H54 (cell line): ENCODE results near the gene PREPL.
"Not testable (repeated sequence)": the region's sequence is repeated elsewhere in the genome, so short reads cannot be mapped to it uniquely, and the experiment has no call there.

ENCODE experiments used
- DNase-seq: peaks from one replicate; pipeline ENCODE4 v3.0.0; 2011; ENCODE audit warnings: low spot score, mixed read lengths; ENCODE audit not compliant: insufficient read length
- FAIRE-seq: peaks from 3 replicates; lab custom pipeline; 2011; peaks lifted over from hg19 to GRCh38; lab: Jason Lieb, UNC
- POLR2A ChIP-seq: IDR thresholded peaks from 2 replicates; pipeline ENCODE4 v1.6.1; 2011; ENCODE audit warnings: low read depth, mild to moderate bottlenecking, low read length

The PREPL gene

GRCh38 chr2:44361330-44362206 lies at the start of gene PREPL, which contains the start of gene CAMKMT:
PREPL (minus strand) TSS chr2:44361494; CDS start chr2:44346342, 15,152 bp downstream.
CAMKMT (plus strand) TSS chr2:44361947.
- FAIRE-seq (peak; percentile 98), DNase-seq (peak; percentile 85)
- TF ChIP-seq POLR2A: peak; percentile 91

GRCh38 chr2:44398243-44398897 lies 37.1 kb upstream of the PREPL start:
- no peak for TF ChIP-seq POLR2A
- FAIRE-seq: no peak
- DNase-seq: no peak

- no peak for TF ChIP-seq POLR2A
- FAIRE-seq: no peak
- no peak for DNase-seq
Measured at GRCh38 chr2:44397447-44398175, 36.3 kb upstream of the PREPL start.

- no peak for TF ChIP-seq POLR2A
- FAIRE-seq (no peak), DNase-seq (no peak)
Measured at GRCh38 chr2:44392338-44392943, 31.1 kb upstream of the PREPL start.

- DNase-seq: no peak
- no peak for FAIRE-seq
- no peak for TF ChIP-seq POLR2A
Measured at GRCh38 chr2:44389895-44390294, 28.6 kb upstream of the PREPL start.

- TF ChIP-seq POLR2A: no peak
- FAIRE-seq (no peak), DNase-seq (no peak)
Measured at GRCh38 chr2:44388877-44389276, 27.6 kb upstream of the PREPL start.

GRCh38 chr2:44385226-44385625 lies 23.9 kb upstream of the PREPL start:
- FAIRE-seq, DNase-seq: not testable (repeated sequence)

GRCh38 chr2:44377486-44377885 lies 16.2 kb upstream of the PREPL start:
- DNase-seq (no peak), FAIRE-seq (no peak)
- no peak for TF ChIP-seq POLR2A

- no peak for FAIRE-seq
- DNase-seq: no peak
- no peak for TF ChIP-seq POLR2A
Measured at GRCh38 chr2:44372246-44372645, 11.0 kb upstream of the PREPL start.

GRCh38 chr2:44371445-44371844 lies 10.2 kb upstream of the PREPL start:
- no peak for TF ChIP-seq POLR2A

GRCh38 chr2:44369392-44369791 lies 8.1 kb upstream of the PREPL start:
- no peak for DNase-seq
- no peak for FAIRE-seq
- no peak for TF ChIP-seq POLR2A

More at GRCh38 chr2:44371445-44371844, 10.2 kb upstream of the PREPL start:
- no peak for FAIRE-seq
- DNase-seq: no peak

GRCh38 chr2:44367591-44367990 lies 6.3 kb upstream of the PREPL start:
- no peak for TF ChIP-seq POLR2A
- FAIRE-seq (no peak), DNase-seq (no peak)

GRCh38 chr2:44364604-44365003 lies 3.3 kb upstream of the PREPL start:
- DNase-seq: no peak
- no peak for TF ChIP-seq POLR2A
- no peak for FAIRE-seq
